H54 (cell line): Measurements from ENCODE around the gene SAPCD1.
"Not testable (repeated sequence)": the region's sequence is repeated elsewhere in the genome, so short reads cannot be mapped to it uniquely, and the experiment has no call there.

Source experiments
- DNase-seq: peaks from one replicate; pipeline ENCODE4 v3.0.0; 2011; ENCODE audit warnings: low spot score, mixed read lengths; ENCODE audit not compliant: insufficient read length
- FAIRE-seq: peaks from 3 replicates; lab custom pipeline; 2011; peaks lifted over from hg19 to GRCh38; lab: Jason Lieb, UNC
- POLR2A ChIP-seq: IDR thresholded peaks from 2 replicates; pipeline ENCODE4 v1.6.1; 2011; ENCODE audit warnings: low read depth, mild to moderate bottlenecking, low read length

Gene SAPCD1

DNA sequence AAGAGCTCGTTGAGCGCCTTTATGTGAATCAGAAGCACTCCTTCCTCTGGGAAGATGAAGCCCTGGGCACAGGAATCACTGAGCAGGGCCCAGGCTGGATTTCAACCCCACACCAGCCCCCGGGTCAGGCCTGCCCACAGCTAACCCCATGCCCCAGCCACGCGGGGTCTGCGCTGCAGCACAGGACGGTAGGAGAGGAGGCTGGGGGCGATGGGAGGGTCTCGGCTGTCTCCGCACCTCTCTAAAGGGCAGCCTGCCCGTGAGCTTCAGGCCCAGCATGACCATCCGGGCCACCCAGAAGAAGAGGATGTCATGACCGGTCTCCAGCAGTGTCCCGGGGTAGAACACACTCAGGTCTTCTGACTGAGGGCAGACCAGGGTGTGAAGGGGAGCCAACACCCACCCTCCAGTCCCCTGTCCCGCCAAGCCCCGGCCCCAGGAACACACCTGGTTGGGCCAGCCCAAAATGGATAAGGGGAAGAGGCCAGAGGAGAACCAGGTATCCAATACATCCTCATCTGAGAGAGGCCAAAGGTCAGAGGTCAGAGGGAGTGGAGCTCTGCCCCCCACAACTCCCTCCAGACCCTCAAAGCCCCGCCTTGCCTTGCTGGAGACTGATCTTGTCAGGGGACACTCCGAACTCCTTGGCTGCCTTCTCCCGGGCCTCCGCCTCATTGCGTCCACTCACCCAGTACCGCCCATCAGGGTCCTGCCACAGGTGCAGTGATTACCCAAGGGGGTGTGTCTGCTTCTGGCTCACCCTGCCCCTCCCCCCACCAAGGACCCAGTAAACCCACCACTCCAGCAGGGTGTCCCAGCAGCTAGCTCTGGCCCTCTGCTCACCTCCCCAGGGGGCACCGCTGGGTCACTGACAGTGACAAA is 19.0 kb downstream of the SAPCD1 start:
- TF ChIP-seq POLR2A: no peak
- no peak for DNase-seq
- FAIRE-seq: no peak

DNA sequence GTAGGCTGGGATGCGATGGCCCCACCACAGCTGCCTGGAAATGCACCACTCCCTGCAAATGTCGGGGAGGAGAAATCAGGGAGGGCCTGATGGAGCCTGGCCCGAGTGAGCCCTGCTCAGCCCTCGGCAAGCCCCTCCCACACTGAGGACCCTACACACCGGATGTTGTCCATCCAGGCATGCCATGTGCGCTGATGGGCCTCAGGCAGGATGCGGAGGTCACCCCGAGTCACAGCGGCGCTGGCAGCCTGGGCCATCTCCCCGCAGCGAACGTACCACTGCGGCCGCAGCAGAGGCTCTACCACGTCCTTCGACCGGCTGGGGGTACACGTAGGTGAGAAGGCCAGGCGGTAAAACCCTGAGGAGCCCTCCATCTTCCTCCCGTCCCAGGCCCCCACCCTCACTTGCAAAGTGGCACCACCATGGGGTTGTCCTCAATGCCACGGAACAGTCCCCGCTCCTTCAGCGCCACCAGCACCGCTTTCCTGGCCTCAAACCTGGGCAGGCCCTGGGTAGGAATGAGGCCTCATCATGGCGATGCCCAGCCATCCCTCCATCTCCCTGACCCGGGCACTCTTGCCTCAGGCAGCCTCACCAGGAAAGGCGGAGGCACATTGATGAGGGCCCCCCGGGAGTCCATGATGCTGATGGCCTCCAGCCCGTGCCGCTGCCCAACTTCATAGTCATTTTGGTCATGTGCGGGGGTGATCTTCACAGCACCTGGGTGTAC is 19.8 kb downstream of the SAPCD1 start:
- no peak for TF ChIP-seq POLR2A
- FAIRE-seq: no peak
- DNase-seq: no peak

DNA sequence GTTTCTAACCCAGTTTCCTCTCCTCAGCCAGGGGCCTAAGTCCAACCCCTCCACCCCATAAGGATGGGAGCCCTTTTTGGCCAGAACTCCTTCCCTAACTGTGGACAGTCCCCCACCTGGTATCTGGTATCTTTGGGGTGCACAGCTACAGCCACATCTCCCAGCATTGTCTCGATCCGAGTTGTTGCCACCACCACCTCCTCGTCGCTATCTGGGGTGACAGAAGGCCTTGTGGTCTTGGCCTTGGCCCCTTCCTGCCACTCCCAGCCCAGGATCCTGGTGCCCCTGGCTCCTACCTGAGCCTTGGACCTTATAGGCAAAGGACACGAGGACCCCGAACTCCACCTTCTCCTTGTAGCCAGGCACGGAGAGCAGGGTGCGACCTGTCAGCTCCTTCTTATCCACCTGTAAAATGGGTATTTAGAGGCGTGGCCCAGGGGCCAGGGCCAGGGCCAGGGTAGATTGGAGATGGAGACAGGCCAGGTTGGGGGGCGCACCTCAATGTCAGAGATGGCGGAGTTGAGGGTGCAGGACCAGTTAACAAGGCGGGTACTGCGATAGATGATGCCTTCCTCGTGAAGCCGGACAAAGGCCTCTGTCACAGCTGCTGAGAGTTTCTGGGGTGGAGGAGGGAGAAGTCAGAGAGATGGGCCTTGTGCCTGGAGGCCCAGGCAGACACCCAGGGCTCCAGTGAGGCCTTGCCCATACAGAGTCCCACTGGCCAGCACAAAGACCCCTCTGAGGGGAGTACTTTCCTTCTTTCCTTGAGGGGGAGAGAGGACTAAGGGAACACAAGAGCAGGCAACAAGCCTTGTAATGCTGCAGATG is 21.9 kb downstream of the SAPCD1 start:
- TF ChIP-seq POLR2A: no peak
- FAIRE-seq (no peak), DNase-seq (no peak)

DNA sequence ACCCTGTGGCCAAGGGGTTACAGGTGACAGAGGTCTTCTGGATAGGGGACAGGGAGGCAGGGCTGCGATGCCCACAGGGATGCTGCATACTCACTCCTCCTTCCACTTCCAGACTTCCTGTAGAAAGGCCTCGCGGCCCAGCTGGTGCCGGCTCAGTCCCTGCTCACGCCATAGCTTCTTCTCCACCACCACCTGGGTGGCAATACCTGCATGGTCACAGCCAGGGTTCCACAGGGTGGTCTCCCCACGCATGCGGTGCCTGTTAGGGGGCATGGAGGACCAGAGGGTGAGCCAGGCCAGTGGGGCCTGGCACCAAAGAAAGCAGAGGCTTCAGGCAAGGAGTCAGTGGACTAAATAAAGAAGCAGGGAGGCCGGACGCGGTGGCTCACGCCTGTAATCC is 23.0 kb downstream of the SAPCD1 start:
- no peak for TF ChIP-seq POLR2A
- DNase-seq (no peak), FAIRE-seq (no peak)

DNA sequence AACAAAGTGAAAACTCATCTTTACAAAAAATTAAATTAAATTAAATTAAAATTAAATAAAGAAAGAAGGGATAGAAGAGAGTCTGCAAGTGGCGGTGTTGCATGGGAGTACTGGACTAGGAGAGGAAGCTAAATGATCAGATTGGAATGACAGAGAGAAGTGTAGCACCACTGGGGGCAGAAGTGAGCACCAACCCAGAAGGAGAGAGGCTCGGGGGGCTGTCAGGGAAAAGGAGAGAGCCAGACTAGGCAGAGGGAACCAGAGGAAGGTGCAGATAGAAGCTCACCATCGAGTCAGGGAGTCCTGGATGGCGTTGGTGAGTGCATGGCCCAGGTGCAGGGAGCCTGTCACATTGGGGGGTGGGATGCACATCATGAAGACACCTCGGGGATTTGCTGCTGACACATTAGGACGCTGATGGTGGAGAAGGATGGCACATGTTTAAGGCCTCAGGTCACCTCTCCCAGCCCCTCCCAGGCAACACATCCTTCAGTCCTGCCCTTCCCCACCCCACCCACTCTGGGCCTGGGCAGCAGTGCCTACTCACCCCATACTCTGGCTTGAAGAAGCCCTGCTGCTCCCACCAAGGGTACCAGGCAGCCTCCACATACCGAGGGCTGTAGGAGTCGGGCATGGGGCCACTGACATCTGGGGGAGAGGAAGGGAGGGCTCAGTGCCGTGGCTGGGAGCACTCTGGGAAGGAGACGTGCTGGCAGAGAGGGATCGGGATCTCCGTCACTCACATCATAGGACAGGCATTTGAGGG is 29.1 kb downstream of the SAPCD1 start:
- TF ChIP-seq POLR2A: no peak
- no peak for FAIRE-seq
- peak; percentile 68 for DNase-seq

DNA sequence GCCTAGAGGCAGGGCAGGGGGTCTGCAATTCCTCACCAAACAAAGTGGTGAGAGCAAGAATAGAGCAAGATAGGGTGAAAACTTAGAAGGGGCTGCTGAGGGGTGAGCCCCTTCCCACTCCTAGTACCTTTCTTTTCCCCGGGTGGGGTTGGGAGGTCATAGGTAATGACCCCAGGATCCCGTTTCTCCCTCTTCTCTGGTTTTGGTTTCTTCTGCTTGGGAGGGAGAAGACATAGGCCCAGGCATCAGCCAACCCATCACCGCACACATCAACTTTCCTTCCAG is 29.6 kb downstream of the SAPCD1 start:
- DNase-seq (no peak), FAIRE-seq (no peak)
- TF ChIP-seq POLR2A: no peak

DNA sequence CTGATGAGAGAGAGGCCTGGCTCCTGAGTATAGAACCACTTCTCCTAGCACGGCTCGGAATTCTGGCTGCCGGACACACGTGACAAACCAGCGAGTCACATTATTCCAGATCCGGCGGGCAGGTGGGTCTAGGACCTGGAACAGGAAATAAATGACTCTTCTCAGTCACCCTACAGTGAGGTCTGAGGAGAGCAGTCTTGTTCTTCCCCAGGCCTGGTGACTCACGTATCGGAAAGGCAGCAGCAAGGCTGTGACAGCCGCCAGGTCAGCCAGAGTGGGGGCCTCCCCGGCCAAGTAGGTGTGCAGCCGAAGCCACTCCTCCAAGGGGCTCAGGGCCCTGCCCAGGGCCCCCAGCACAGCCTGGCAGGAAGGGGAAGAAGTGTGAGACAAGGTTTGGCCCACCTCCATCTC is 30.3 kb downstream of the SAPCD1 start:
- FAIRE-seq (peak; percentile 45), DNase-seq (peak; percentile 91)
- no peak for TF ChIP-seq POLR2A

DNA sequence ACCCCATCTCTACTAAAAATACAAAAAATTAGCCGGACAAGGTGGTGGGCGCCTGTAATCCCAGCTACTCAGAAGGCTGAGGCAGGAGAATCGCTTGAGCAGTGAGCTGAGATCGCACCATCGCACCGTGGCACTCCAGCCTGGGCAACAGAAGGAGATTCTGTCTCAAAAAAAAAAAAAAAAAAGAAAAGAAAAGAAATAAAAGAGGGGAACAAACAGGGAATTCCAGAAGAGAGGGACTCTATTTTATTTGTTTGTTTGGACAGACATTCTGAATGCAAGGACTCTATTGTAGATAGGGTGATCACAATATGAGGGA is 31.4 kb downstream of the SAPCD1 start:
- DNase-seq, FAIRE-seq: not testable (repeated sequence)

DNA sequence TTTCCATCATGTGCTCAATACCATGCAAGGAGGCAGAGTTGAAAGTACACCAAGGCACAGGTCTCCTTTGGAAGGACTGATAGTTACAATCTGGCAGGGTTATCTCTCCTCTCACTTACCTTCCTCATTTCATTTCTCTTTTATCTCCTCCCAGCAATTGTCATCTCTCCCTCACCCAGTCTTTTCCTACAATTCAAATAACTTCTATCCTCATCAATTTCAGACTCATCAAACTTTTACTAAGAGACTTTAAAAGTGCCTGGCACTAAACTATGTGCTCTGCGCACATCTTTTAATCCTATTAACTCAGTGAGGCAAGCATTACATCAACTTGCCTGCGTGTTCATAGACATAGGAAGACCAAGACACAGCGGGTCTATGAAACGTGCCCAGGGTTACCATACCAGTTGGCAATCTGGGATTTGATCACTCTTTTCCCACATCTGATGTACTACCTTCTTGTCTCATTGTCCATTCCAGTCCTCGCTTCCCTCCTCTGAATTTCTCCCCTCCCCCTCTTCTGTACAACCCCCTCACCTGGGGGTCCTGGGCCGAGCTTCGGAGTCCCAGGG is 31.9 kb downstream of the SAPCD1 start:
- TF ChIP-seq POLR2A: no peak
- DNase-seq: no peak
- FAIRE-seq: no peak

DNA sequence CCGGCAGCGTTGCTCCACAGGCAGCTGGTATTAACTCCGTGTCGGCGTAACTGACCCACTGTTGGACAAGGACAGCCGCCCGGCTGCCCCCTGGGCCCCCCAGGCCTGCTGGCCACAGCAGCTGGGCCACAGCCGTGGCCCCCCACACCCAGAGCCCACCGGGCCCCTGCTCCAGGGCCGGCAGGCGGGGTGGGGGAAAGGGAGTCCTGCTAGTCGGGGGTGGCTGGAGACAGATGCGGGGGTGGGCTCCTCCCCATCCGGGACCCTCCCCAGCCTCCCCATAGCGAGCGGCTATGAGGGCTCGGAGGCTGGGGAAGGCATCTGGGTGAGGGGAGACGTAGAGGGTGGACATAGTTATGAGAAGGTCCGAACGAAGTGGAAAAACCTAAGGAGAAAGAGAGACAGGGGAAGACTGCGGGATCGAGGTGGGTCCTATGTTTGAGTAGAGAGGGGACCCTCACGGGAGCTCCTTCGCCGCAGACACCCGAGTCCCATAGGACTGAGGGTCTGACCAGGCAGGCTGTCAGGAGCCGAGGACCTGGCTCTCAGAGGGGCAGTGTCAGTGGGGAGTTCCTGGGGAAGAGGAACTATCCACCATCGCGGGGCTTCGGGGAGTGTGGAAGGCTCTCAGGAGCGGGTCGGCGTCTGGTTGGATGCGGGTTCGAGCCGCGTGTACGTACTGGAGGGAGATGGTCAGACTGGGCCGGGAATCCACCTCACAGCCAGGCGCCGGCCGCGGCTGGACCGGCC is 32.6 kb downstream of the SAPCD1 start:
- TF ChIP-seq POLR2A: no peak
- FAIRE-seq (no peak), DNase-seq (peak; percentile 60)

DNA sequence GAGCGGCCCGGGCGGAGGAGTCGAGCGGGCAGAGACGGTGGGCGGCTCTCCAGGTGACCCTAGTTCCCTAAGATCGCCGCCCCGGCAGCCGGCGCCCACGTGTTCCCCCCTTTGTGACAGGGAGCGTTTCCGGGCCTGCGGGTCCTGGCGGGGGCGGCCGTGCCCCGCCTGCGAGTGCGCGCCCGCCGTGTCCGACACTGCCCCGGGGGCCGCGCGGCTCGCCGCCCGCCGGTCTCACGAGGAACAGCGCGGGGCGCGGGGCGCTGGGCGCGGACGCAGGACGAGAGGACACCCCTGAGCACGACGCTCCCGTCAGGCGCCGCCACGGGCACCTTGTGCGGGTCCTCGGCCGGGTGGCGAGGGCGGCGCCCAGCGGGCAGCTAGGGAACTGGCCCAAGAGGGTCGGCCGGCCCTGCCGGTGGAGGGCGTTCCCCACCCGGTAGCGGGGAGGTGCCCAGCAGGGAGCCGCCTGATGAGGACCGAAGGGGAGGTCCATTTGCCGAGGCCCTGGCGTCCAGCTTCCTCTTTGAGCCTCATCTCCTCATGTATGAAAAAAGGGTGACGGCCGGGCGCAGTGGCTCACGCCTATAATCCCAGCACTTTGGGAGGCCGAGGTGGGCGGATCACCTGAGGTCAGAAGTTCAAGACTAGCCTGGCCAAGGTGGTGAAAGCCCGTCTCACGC is 33.3 kb downstream of the SAPCD1 start, which contains the start of gene VARS1:
Gene VARS1 (minus strand): TSS at position 137 of the 683 bp plus-strand sequence. CDS start 535 bp downstream, outside the sequence.
- DNase-seq (peak; percentile 92), FAIRE-seq (no peak)
- peak; percentile 47 for TF ChIP-seq POLR2A

DNA sequence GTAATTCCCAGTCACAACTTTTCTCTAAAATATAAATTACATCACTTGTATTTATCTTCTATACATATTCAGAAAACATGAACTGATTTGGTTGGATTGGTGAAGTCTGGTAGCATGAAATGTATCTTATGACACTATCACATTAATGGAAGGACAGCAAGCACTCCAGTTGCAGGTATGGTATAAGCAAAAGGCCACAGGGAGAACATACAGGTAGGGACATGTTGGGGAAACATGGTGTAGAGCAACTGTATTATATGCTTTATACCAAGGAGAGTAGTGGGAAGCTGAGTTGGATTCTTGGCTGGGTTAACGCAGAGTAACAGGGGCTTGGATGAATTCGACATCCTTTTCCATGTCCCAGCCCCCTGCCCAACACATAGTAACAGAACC is 34.5 kb downstream of the SAPCD1 start:
- no peak for FAIRE-seq
- DNase-seq: no peak
- TF ChIP-seq POLR2A: no peak

DNA sequence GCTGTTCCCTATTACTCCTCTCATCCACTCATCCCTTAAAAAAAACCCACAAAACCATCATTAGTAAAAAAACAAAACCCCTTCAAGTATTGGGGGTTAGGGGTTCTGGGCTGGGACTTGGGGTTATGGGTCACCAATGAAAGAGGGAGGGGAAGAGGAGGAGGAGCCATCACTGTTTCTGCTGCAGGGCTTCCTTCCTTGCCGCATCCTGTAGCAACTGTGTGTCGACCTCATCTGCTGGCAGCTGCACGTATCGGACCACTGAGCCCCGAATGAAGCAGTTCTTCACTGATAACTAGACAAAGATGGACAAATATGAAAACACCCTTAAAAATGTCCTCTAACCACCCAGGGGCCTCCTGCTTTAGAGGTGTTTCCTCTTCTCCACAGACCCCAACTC is 35.1 kb downstream of the SAPCD1 start:
- TF ChIP-seq POLR2A: no peak
- FAIRE-seq: no peak
- DNase-seq: no peak
